IMR-90 (cell line): ENCODE measurements around the gene TRIP11. TPM values are rescaled to one million over a fixed set of nuclear protein-coding genes. Genes with fewer than 3 reads are reported as not detected.
A peak's percentile ranks its signal among the peaks of the same experiment; 100 is the strongest.

ENCODE experiments used
- ATAC-seq: fragments of 200-7000 bp; cut with Tn5 transposase; 2 replicates; pipeline ENCODE4 v1.9.1; 2020; ENCODE audit warnings: low read depth, mild to moderate bottlenecking, moderate library complexity
- BruUV-seq: library from RNA; stranded (reverse); fragments of 400-500 nt; replicated peaks from 2 replicates; lab custom pipeline; 2021; lab: Mats Ljungman, UMichigan
- CTCF ChIA-PET: fragments of 300-600 bp; formaldehyde crosslinking; extraction: SDS; loops from one replicate; lab custom pipeline; 2021; ENCODE audit warnings: antibody characterized with exemption; lab: Yijun Ruan, JAX
- POLR2A ChIA-PET: fragments of 300-600 bp; sonication (Branson Sonifier 250); formaldehyde crosslinking; loops from one replicate; lab custom pipeline; 2022; ENCODE audit warnings: antibody characterized with exemption; ENCODE audit not compliant: unreplicated experiment; lab: Charles Lee
- DNase-seq: peaks from one replicate; pipeline ENCODE4 v3.0.0; 2013
- H2AFZ ChIP-seq: replicated peaks from 2 replicates; pipeline ENCODE3; 2013; ENCODE audit warnings: low read length, mild to moderate bottlenecking; ENCODE audit not compliant: poor library complexity
- H2AK5ac ChIP-seq: 2 replicates; pipeline ENCODE4 v1.6.1; 2013; ENCODE audit warnings: low read depth, low read length, inconsistent platforms
- H2AK9ac ChIP-seq: replicated peaks from 2 replicates; pipeline ENCODE3; 2013; ENCODE audit warnings: mild to moderate bottlenecking, low read depth, low read length, moderate library complexity; ENCODE audit not compliant: poor library complexity
- H2BK120ac ChIP-seq: 2 replicates; pipeline ENCODE4 v1.6.1; 2013; ENCODE audit warnings: low read depth, low read length, inconsistent platforms
- H2BK15ac ChIP-seq: 3 replicates; pipeline ENCODE4 v1.6.1; 2013; ENCODE audit warnings: low read depth, low read length, inconsistent platforms
- H2BK20ac ChIP-seq: 2 replicates; pipeline ENCODE4 v1.6.1; 2013; ENCODE audit warnings: low read depth, mild to moderate bottlenecking, inconsistent platforms, low read length, moderate library complexity
- H2BK5ac ChIP-seq: 2 replicates; pipeline ENCODE4 v1.6.1; 2013; ENCODE audit warnings: mild to moderate bottlenecking, low read depth, low read length, inconsistent platforms; ENCODE audit not compliant: poor library complexity, severe bottlenecking
- H3K14ac ChIP-seq: replicated peaks from 2 replicates; pipeline ENCODE4 v1.6.1; 2013; ENCODE audit warnings: low read depth, low read length, inconsistent platforms
- H3K18ac ChIP-seq: 2 replicates; pipeline ENCODE4 v1.6.1; 2013; ENCODE audit warnings: low read depth, low read length, control low read depth
- H3K23ac ChIP-seq: 2 replicates; pipeline ENCODE4 v1.6.1; 2013; ENCODE audit warnings: low read depth, low read length, inconsistent platforms
- H3K27ac ChIP-seq: 2 replicates; pipeline ENCODE4 v1.5.1; 2013; ENCODE audit warnings: mild to moderate bottlenecking, control low read depth, low read length; ENCODE audit not compliant: insufficient read depth
- H3K27me3 ChIP-seq: 2 replicates; pipeline ENCODE4 v1.6.1; 2013; ENCODE audit warnings: low read length; ENCODE audit not compliant: control insufficient read depth, insufficient read depth
- H3K36me3 ChIP-seq: 2 replicates; pipeline ENCODE4 v1.6.1; 2013; ENCODE audit warnings: low read length, mixed read lengths; ENCODE audit not compliant: control insufficient read depth, insufficient read depth
- H3K4ac ChIP-seq: 2 replicates; pipeline ENCODE4 v1.6.1; 2013; ENCODE audit warnings: low read depth, low read length, inconsistent platforms
- H3K4me1 ChIP-seq: 2 replicates; pipeline ENCODE4 v1.6.1; 2013; ENCODE audit warnings: low read length, mixed read lengths; ENCODE audit not compliant: control insufficient read depth, insufficient read depth
- H3K4me2 ChIP-seq: 2 replicates; pipeline ENCODE4 v1.6.1; 2013; ENCODE audit warnings: low read depth, mild to moderate bottlenecking, control low read depth, low read length, moderate library complexity
- H3K4me3 ChIP-seq: 2 replicates; pipeline ENCODE4 v1.5.1; 2013; ENCODE audit warnings: low read depth, mild to moderate bottlenecking, control low read depth, low read length, moderate library complexity; ENCODE audit not compliant: insufficient read depth
- H3K56ac ChIP-seq: 2 replicates; pipeline ENCODE4 v1.6.1; 2013; ENCODE audit warnings: low read length, inconsistent platforms; ENCODE audit not compliant: insufficient read depth; ENCODE audit errors: extremely low read depth
- H3K79me1 ChIP-seq, 2 experiments: 2 replicates each; pipeline ENCODE4 v1.6.1; 2013; ENCODE audit warnings: low read length in 2 of 2, inconsistent platforms in 1 of 2, low read depth in 1 of 2
- H3K9ac ChIP-seq: 2 replicates; pipeline ENCODE4 v1.6.1; 2013; ENCODE audit warnings: low read depth, low read length, control low read depth
- H3K9me1 ChIP-seq: 2 replicates; pipeline ENCODE4 v1.6.1; 2013; ENCODE audit warnings: low read length, inconsistent platforms; ENCODE audit not compliant: insufficient read depth
- H3K9me3 ChIP-seq: 2 replicates; pipeline ENCODE4 v1.6.1; 2013; ENCODE audit warnings: low read length; ENCODE audit not compliant: control insufficient read depth, insufficient read depth
- H4K20me1 ChIP-seq: 2 replicates; pipeline ENCODE4 v1.6.1; 2013; ENCODE audit warnings: low read length, inconsistent platforms; ENCODE audit not compliant: insufficient read depth
- H4K5ac ChIP-seq: 2 replicates; pipeline ENCODE4 v1.6.1; 2013; ENCODE audit warnings: mild to moderate bottlenecking, low read depth, low read length, control low read depth
- H4K8ac ChIP-seq, 2 experiments: 2 replicates each; pipeline ENCODE4 v1.6.1; 2013; ENCODE audit warnings: low read depth in 2 of 2, low read length in 2 of 2, control low read depth in 1 of 2, inconsistent platforms in 1 of 2
- H4K91ac ChIP-seq: 2 replicates; pipeline ENCODE4 v1.6.1; 2013; ENCODE audit warnings: low read depth, low read length, inconsistent platforms; ENCODE audit not compliant: insufficient read depth
- BHLHE40 ChIP-seq: fragments of 150-350 bp; IDR thresholded peaks from 2 replicates; pipeline ENCODE4 v1.6.1; 2016; ENCODE audit warnings: mild to moderate bottlenecking, low read depth, low read length
- CEBPB ChIP-seq: IDR thresholded peaks from 2 replicates; pipeline ENCODE4 v1.6.1; 2012; ENCODE audit warnings: low read depth, low read length, improper control_type of control experiment
- CHD1 ChIP-seq: IDR thresholded peaks from 2 replicates; pipeline ENCODE4 v1.6.1; 2012; ENCODE audit warnings: low read depth, low read length, improper control_type of control experiment
- CTCF ChIP-seq: conservative IDR thresholded peaks from 2 replicates; pipeline ENCODE4 v1.5.1; 2012; ENCODE audit warnings: mild to moderate bottlenecking, low read depth, low read length, improper control_type of control experiment
- FOS ChIP-seq: fragments of 150-350 bp; IDR thresholded peaks from 2 replicates; pipeline ENCODE4 v1.6.1; 2016; ENCODE audit warnings: low read depth, low read length
- MAFK ChIP-seq: IDR thresholded peaks from 2 replicates; pipeline ENCODE4 v1.6.1; 2012; ENCODE audit warnings: low read depth, low read length, improper control_type of control experiment
- MAZ ChIP-seq: IDR thresholded peaks from 2 replicates; pipeline ENCODE4 v1.6.1; 2012; ENCODE audit warnings: low read depth, mild to moderate bottlenecking, low read length, improper control_type of control experiment, moderate library complexity, borderline replicate concordance
- MXI1 ChIP-seq: IDR thresholded peaks from 2 replicates; pipeline ENCODE4 v1.6.1; 2012; ENCODE audit warnings: low read depth, mild to moderate bottlenecking, low read length, moderate library complexity, borderline replicate concordance
- NFE2L2 ChIP-seq: fragments of 150-350 bp; IDR thresholded peaks from 2 replicates; pipeline ENCODE4 v1.6.1; 2016; ENCODE audit warnings: low read depth, mild to moderate bottlenecking, low read length
- POLR2A ChIP-seq: IDR thresholded peaks from 2 replicates; pipeline ENCODE4 v1.6.1; 2012; ENCODE audit warnings: mild to moderate bottlenecking, low read depth, low read length
- RAD21 ChIP-seq: IDR thresholded peaks from 2 replicates; pipeline ENCODE4 v1.6.1; 2012; ENCODE audit warnings: low read length, improper control_type of control experiment
- RCOR1 ChIP-seq: IDR thresholded peaks from 2 replicates; pipeline ENCODE4 v1.6.1; 2012; ENCODE audit warnings: mild to moderate bottlenecking, low read length, improper control_type of control experiment; ENCODE audit not compliant: insufficient replicate concordance
- RFX5 ChIP-seq: IDR thresholded peaks from 2 replicates; pipeline ENCODE4 v1.8.0; 2012; ENCODE audit warnings: low read depth, mild to moderate bottlenecking, low read length, moderate library complexity
- USF2 ChIP-seq: fragments of 150-350 bp; IDR thresholded peaks from 2 replicates; pipeline ENCODE4 v1.6.1; 2017; ENCODE audit warnings: mild to moderate bottlenecking, antibody characterized with exemption, low read length, low read depth
- WGBS, 2 experiments: methylation state at CpG; one replicate each; pipeline versions ENCODE4 v1.1.5 to v1.1.7; 2013; ENCODE audit warnings: missing lambda C conversion rate in 2 of 2; ENCODE audit not compliant: insufficient read length in 1 of 2; ENCODE audit errors: extremely low coverage in 2 of 2; 5-methylcytosine and 5-hydroxymethylcytosine counted together
- dilution Hi-C: fragments of 300-500 bp; cut with HindIII; formaldehyde crosslinking; loops from one replicate; pipeline ENCODE4 v1.14.3; 2018; ENCODE audit warnings: low sequenced_read_pairs; ENCODE audit not compliant: unreplicated experiment
- in situ Hi-C: fragments of 300-500 bp; cut with MboI; formaldehyde crosslinking; loops from 3 replicates; pipeline ENCODE4 v1.14.3; 2019; ENCODE audit warnings: low sequenced_read_pairs, inconsistent platforms, mixed read lengths
- intact Hi-C: fragments of 100-400 bp; cut with micrococcal nuclease; formaldehyde crosslinking; loops from 2 replicates; pipeline ENCODE4 v1.10.0; 2022
- polyA plus RNA-seq, 3 experiments: library from polyadenylated mRNA; depleted of rRNA; stranded (reverse); fragments of >200 nt; gene quantifications; 2 replicates each; pipeline ENCODE4 v1.2.3, GENCODE V29; 2012; ENCODE audit warnings: low replicate concordance in 1 of 3
- total RNA-seq: library from RNA; depleted of rRNA; stranded (reverse); fragments of >200 nt; gene quantifications from 2 replicates; pipeline ENCODE4 v1.2.3, GENCODE V29; 2012
- TF ChIP-seq, protein P1 (sequence below): fragments of 150-350 bp; IDR thresholded peaks from 2 replicates; pipeline ENCODE4 v1.6.1; 2016; ENCODE audit warnings: low read depth, mild to moderate bottlenecking, low read length, moderate library complexity, borderline replicate concordance

Gene TRIP11
- total and polyA plus RNA-seq, 2 of the 4 experiments (the other 2 are of a cell fraction) = 6.8 to 83.5 TPM

- TSS peak; percentile 32 for BruUV-seq
- dilution Hi-C loops = no loop called here
- Histone ChIP-seq H3K36me3 (peaks cover 17% of the 10 kb centered on the region; the same call in 1 of the 2 replicates), H3K14ac (no peak overlapping the region; the same call in 1 of the 2 replicates), H3K9me1 (peaks cover 3% of the 10 kb centered on the region), H2BK20ac (no peak overlapping the region), H2AFZ (no peak overlapping the region), H2BK5ac (no peak overlapping the region), H2AK5ac (peak overlapping the region; percentile 20; the same call in 1 of the 2 replicates), H4K8ac (no peak overlapping the region), H3K27ac (no peak overlapping the region), H3K79me1 (no peaks in the 10 kb centered on the region; a peak in 1 of 4 replicates), H3K4me3 (no peak overlapping the region), H3K9ac (no peak overlapping the region), H2BK120ac (no peak overlapping the region), H3K4me2 (no peak overlapping the region), H3K23ac (no peak overlapping the region), H3K27me3 (no peaks in the 10 kb centered on the region), H4K20me1 (no peaks in the 10 kb centered on the region), H3K4me1 (peaks cover 2% of the 10 kb centered on the region; the same call in 1 of the 2 replicates), H3K56ac (no peak overlapping the region), H2AK9ac (no peak overlapping the region), H3K4ac (no peak overlapping the region; the same call in 1 of the 2 replicates), H2BK15ac (no peak overlapping the region), H3K18ac (no peak overlapping the region), H3K9me3 (no peaks in the 10 kb centered on the region), H4K5ac (no peak overlapping the region), H4K91ac (no peak overlapping the region)
- ChIA-PET CTCF (no interaction called here), POLR2A (no interaction called here)
- ATAC-seq (no peak), DNase-seq (no peak)
- intact Hi-C loops = no loop called here
- no CpG with 5 or more reads among the region's 6 CpGs for WGBS, 2 experiments
- in situ Hi-C loops = no loop called here
- TF ChIP-seq CHD1 (no peak), FOS (no peak), BHLHE40 (no peak), CTCF (no peak), RAD21 (no peak), RCOR1 (no peak), USF2 (no peak), CEBPB (no peak), MAZ (no peak), NFE2L2 (no peak), RFX5 (no peak), POLR2A (no peak), MXI1 (no peak), MAFK (no peak)
- TF ChIP-seq, protein P1, sequence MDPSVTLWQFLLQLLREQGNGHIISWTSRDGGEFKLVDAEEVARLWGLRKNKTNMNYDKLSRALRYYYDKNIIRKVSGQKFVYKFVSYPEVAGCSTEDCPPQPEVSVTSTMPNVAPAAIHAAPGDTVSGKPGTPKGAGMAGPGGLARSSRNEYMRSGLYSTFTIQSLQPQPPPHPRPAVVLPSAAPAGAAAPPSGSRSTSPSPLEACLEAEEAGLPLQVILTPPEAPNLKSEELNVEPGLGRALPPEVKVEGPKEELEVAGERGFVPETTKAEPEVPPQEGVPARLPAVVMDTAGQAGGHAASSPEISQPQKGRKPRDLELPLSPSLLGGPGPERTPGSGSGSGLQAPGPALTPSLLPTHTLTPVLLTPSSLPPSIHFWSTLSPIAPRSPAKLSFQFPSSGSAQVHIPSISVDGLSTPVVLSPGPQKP = no peak
Observed at GRCh38 chr14:91968280-91968679, 71.6 kb downstream of the TRIP11 start.
